Osteoblast (primary cell): ENCODE measurements around the gene NEB. TPM values are rescaled to one million over a fixed set of nuclear protein-coding genes. Genes with fewer than 3 reads are reported as not detected.

Experiments
- DNase-seq: peaks from one replicate; pipeline ENCODE4 v3.0.0; 2011; ENCODE audit warnings: low spot score, mixed read lengths; ENCODE audit not compliant: insufficient read length; ENCODE audit errors: missing footprints
- H2AFZ ChIP-seq: 2 replicates; pipeline ENCODE4 v1.6.0; 2011; ENCODE audit warnings: mild to moderate bottlenecking, low read length
- H3K27ac ChIP-seq: 2 replicates; pipeline ENCODE4 v1.5.1; 2011; ENCODE audit warnings: mild to moderate bottlenecking, low read depth, low read length, moderate library complexity
- H3K27me3 ChIP-seq: 2 replicates; pipeline ENCODE4 v1.6.0; 2012; ENCODE audit warnings: mild to moderate bottlenecking, control low read depth, inconsistent platforms, low read length, moderate library complexity; ENCODE audit not compliant: insufficient read depth
- H3K36me3 ChIP-seq: 2 replicates; pipeline ENCODE4 v1.5.1; 2011; ENCODE audit warnings: mild to moderate bottlenecking, low read length, control low read depth, moderate library complexity; ENCODE audit not compliant: insufficient read depth
- H3K4me1 ChIP-seq: 2 replicates; pipeline ENCODE4 v1.5.1; 2011; ENCODE audit warnings: mild to moderate bottlenecking, low read length, control low read depth, moderate library complexity; ENCODE audit not compliant: insufficient read depth
- H3K4me2 ChIP-seq: 2 replicates; pipeline ENCODE4 v1.6.0; 2011; ENCODE audit warnings: mild to moderate bottlenecking, low read length; ENCODE audit not compliant: insufficient read depth
- H3K4me3 ChIP-seq: fragments of 200-600 bp; sonication (generic); 3 replicates; pipeline ENCODE4 v1.5.1; 2012; ENCODE audit warnings: mild to moderate bottlenecking, low read length, inconsistent platforms; ENCODE audit not compliant: insufficient read depth
- H3K79me2 ChIP-seq: 2 replicates; pipeline ENCODE4 v1.6.0; 2012; ENCODE audit warnings: mild to moderate bottlenecking, low read length, control low read depth, inconsistent platforms; ENCODE audit not compliant: insufficient read depth
- H3K9me3 ChIP-seq: 2 replicates; pipeline ENCODE4 v1.5.1; 2011; ENCODE audit warnings: low read depth, low read length, control low read depth
- H4K20me1 ChIP-seq: 2 replicates; pipeline ENCODE4 v1.6.0; 2012; ENCODE audit warnings: mild to moderate bottlenecking, low read length, control low read depth; ENCODE audit not compliant: insufficient read depth
- CTCF ChIP-seq: IDR thresholded peaks from 2 replicates; pipeline ENCODE4 v1.5.1; 2011; ENCODE audit warnings: mild to moderate bottlenecking, low read depth, low read length, moderate library complexity; ENCODE audit errors: extremely low read depth
- total RNA-seq: library from RNA; depleted of rRNA; stranded (reverse); fragments of >200 nt; gene quantifications from 2 replicates; pipeline ENCODE4 v1.2.3, GENCODE V29; 2012

Gene NEB
- total RNA-seq, 1 donor = 0.36 TPM

- H2AFZ ChIP-seq = no peak overlapping the region
- DNase-seq = no peak
- H3K4me1 ChIP-seq = no peaks in the 10 kb centered on the region
- no peak overlapping the region for H3K4me3 ChIP-seq
- no peak for TF ChIP-seq CTCF
- H3K27ac ChIP-seq = no peak overlapping the region
- H3K79me2 ChIP-seq = no peaks in the 10 kb centered on the region
- H3K36me3 ChIP-seq = no peaks in the 10 kb centered on the region
- H3K27me3 ChIP-seq = no peaks in the 10 kb centered on the region
- no peak overlapping the region for H3K4me2 ChIP-seq
- H3K9me3 ChIP-seq = no peaks in the 10 kb centered on the region
- H4K20me1 ChIP-seq = no peaks in the 10 kb centered on the region
Observed at GRCh38 chr2:151534001-151534400, 200.3 kb downstream of the NEB start.

- Histone ChIP-seq H3K4me1 (no peaks in the 10 kb centered on the region), H3K4me2 (no peak overlapping the region), H3K4me3 (no peak overlapping the region), H3K36me3 (no peaks in the 10 kb centered on the region), H3K27me3 (no peaks in the 10 kb centered on the region), H4K20me1 (no peaks in the 10 kb centered on the region), H3K27ac (no peak overlapping the region), H2AFZ (no peak overlapping the region), H3K9me3 (no peaks in the 10 kb centered on the region), H3K79me2 (no peaks in the 10 kb centered on the region)
- DNase-seq = no peak
- TF ChIP-seq CTCF = no peak
Observed at GRCh38 chr2:151533127-151533526, 201.1 kb downstream of the NEB start.

- Histone ChIP-seq H3K79me2 (no peaks in the 10 kb centered on the region), H3K27ac (no peak overlapping the region), H3K36me3 (no peaks in the 10 kb centered on the region), H3K27me3 (no peaks in the 10 kb centered on the region), H2AFZ (no peak overlapping the region), H3K4me3 (no peak overlapping the region), H3K4me1 (no peaks in the 10 kb centered on the region), H3K4me2 (no peak overlapping the region), H4K20me1 (no peaks in the 10 kb centered on the region), H3K9me3 (no peaks in the 10 kb centered on the region)
- no peak for DNase-seq
- TF ChIP-seq CTCF = no peak
Observed at GRCh38 chr2:151526572-151527090, 207.6 kb downstream of the NEB start.

GRCh38 chr2:151525821-151526373 is 208.4 kb downstream of the NEB start:
- DNase-seq = no peak
- Histone ChIP-seq H4K20me1 (no peaks in the 10 kb centered on the region), H3K4me1 (no peaks in the 10 kb centered on the region), H3K27me3 (no peaks in the 10 kb centered on the region), H3K36me3 (no peaks in the 10 kb centered on the region), H3K79me2 (no peaks in the 10 kb centered on the region), H3K27ac (no peak overlapping the region), H3K4me2 (no peak overlapping the region), H2AFZ (no peak overlapping the region), H3K9me3 (no peaks in the 10 kb centered on the region), H3K4me3 (no peak overlapping the region)
- TF ChIP-seq CTCF = no peak
